ENCODE measurements around the gene FGGY. TPM values are rescaled to one million over a fixed set of nuclear protein-coding genes. Genes with fewer than 3 reads are reported as not detected.

Gene FGGY
- total RNA-seq, 1 experiment from 2014 or later: 14.2 TPM

DNA sequence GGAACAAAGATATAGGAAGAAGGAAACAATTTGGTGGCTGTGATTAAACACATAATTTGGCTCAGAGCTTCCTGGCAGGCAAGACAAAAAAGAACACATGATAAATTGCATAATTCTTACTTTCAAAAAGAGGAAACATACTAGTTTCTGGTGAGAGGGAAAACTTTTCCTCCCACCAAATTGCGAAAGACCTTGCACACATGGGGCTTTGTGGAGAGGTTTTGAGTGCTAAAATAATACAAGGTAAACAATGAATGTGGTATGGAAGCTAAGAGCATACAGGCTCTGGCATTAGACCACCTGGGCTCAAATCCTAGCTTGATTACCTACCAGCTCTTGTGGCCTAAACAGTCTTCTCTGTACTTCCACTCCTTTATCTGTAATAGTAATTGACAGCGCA lies 377.7 kb downstream of the FGGY start:
- no peak for DNase-seq (ENCODE audit: low spot score)

- DNase-seq (ENCODE audit: low spot score): no peak
Measured at GRCh38 chr1:59675936-59676335, 379.0 kb downstream of the FGGY start.

- DNase-seq (ENCODE audit: low spot score): no peak
Measured at GRCh38 chr1:59678040-59678439, 381.1 kb downstream of the FGGY start.

DNA sequence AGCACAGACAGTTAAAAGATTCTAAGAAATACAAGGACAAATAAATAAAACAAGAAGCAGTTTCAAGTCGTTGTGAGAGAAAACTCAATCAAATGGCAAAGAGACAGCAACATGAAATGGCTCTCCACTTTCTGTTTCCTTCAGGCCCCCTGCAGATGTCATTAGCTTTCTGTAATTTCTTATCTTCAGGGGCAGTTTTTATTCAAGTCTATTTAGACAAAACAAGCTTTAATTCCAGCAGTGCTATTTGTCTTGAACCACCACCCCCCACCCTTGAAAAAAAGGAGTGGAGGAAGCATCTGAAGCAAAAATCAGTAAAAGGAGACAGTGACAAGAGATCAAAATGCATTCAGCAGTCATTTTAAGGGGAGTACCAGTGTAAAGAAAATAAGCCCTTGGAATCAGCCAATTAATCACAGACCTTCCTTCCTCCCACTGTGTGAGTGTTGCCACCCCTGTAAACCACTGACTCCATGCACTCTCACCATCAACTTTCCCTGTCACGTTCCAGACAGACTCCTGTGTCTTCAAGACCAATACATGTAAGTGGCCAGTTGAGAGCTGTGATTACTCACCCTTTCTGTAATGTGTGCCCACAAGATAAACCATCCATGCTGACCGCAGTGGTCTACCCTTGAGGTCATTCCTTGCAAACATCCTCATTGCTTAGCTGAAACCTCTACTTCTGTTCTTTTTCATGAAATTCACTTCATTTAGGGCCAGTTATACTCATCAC lies 381.8 kb downstream of the FGGY start:
- no peak for DNase-seq (ENCODE audit: low spot score)

GRCh38 chr1:59680044-59680443 lies 383.1 kb downstream of the FGGY start:
- no peak for DNase-seq (ENCODE audit: low spot score)

- DNase-seq (ENCODE audit: low spot score): no peak
Measured at GRCh38 chr1:59682396-59683080, 385.6 kb downstream of the FGGY start.

GRCh38 chr1:59683197-59683596 lies 386.3 kb downstream of the FGGY start:
- DNase-seq (ENCODE audit: low spot score): no peak

DNA sequence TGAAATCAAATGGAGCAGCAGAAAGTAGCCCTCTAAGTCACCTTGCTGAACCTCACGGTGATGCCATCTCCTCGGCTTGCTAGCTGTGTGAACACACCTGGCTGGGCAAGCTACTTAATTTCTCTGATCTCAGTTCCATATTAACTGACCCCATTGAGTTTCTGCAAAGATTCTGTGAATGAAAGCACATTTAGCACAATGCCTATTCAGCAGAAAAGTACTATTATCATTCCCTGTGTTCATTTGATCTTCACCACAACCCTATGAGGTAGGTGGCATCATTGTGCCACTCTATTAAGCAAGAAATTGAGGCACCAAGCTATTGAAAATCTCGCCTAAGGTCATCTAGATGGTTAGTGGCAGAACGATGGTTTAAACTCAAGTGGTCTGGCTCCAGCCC lies 387.8 kb downstream of the FGGY start:
- no peak for DNase-seq (ENCODE audit: low spot score)

GRCh38 chr1:59685101-59685500 lies 388.2 kb downstream of the FGGY start:
- no peak for DNase-seq (ENCODE audit: low spot score)

- no peak for DNase-seq (ENCODE audit: low spot score)
Measured at GRCh38 chr1:59685666-59686065, 388.8 kb downstream of the FGGY start.

GRCh38 chr1:59686170-59686569 lies 389.3 kb downstream of the FGGY start:
- DNase-seq (ENCODE audit: low spot score): no peak

- no peak for DNase-seq (ENCODE audit: low spot score)
Measured at GRCh38 chr1:59686574-59686973, 389.7 kb downstream of the FGGY start.

DNA sequence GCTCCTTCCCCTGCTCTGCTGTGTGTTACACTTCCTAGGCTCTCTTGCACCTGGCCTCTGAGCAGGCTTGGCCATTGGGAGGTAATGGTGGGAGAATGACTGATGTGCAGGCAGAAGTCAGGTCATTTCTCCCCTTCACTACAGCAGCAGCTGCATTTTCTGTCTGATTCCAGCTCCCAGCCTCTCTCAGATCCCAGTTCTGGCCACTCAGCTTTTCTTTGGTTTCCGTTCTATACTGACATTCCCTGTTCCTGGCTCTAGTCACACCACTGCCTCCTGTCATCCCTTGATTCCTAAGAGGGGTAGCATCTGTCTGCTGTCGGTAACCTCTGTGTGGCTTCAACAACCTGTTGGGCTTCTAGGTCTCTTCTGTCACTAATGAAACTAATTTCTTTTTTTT lies 390.2 kb downstream of the FGGY start:
- no peak for DNase-seq (ENCODE audit: low spot score)

DNA sequence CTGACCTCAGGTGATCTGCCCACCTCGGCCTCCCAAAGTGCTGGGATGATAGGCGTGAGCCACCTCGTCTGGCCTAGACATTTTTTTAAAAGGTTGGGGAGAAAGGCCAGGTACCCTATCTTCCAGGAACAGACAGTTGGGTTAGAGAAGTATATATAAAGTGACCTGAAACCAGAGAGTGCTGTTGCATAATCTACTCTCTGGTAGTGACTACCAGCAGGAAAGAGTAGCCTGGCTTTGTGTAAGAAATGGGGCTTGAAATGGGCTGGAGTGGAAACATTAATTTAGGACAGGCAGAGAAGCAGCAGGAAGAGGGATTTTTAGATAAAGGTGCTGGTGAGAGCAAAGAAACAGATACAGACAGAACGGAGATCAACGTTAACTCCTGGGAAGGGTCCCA lies 392.1 kb downstream of the FGGY start:
- DNase-seq (ENCODE audit: low spot score): no peak

GRCh38 chr1:59689730-59690129 lies 392.8 kb downstream of the FGGY start:
- no peak for DNase-seq (ENCODE audit: low spot score)

GRCh38 chr1:59690171-59690930 lies 393.5 kb downstream of the FGGY start:
- no peak for DNase-seq (ENCODE audit: low spot score)

- no peak for DNase-seq (ENCODE audit: low spot score)
Measured at GRCh38 chr1:59691261-59691660, 394.4 kb downstream of the FGGY start.

GRCh38 chr1:59692591-59692990 lies 395.7 kb downstream of the FGGY start:
- DNase-seq (ENCODE audit: low spot score): no peak

DNA sequence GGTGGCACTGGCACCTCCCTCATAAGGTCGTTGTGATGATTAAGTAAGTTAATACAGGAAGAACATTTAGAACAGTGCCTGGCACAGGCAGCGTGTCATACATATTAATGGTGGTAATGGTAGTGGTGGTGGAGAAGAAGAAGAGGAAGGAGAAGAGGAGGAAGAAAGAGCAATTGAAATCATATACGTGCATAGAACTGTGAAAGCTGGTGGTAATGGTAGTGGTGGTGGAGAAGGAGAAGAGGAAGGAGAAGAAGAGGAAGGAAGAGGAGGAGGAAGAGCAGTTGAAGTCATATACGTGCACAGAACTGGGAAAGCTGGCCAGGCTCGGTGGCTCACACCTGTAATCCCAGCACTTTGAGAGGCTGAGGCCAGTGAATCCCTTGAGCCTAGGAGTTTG lies 396.5 kb downstream of the FGGY start:
- no peak for DNase-seq (ENCODE audit: low spot score)

GRCh38 chr1:59695252-59695651 lies 398.4 kb downstream of the FGGY start:
- no peak for DNase-seq (ENCODE audit: low spot score)

- no peak for DNase-seq (ENCODE audit: low spot score)
Measured at GRCh38 chr1:59696421-59697115, 399.7 kb downstream of the FGGY start.
